ENCODE results near the gene POLK.

DNA sequence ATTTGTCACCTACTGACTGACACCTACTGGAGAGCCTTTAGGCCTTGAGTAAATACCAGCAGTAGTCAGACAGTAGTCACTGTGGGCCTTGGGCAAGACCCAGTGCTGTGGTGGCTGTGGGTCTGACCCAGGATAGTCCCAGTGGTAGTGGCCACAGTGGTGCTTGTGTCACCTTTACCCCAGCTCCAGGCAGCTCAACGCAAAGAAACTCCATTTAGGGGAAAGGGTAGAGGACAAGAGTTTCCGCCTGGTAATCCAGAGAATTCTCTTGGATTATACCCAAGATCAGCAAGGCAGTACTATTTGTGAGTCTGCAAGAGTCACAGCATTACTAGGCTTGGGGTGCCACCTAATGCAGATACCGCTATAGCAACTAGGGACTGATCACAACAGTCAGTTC, 29.2 kb upstream of the POLK start:
- TF ChIP-seq POLR2A (IDR thresholded peaks at IDR 0.05) = no peak
- TF ChIP-seq, protein P1, sequence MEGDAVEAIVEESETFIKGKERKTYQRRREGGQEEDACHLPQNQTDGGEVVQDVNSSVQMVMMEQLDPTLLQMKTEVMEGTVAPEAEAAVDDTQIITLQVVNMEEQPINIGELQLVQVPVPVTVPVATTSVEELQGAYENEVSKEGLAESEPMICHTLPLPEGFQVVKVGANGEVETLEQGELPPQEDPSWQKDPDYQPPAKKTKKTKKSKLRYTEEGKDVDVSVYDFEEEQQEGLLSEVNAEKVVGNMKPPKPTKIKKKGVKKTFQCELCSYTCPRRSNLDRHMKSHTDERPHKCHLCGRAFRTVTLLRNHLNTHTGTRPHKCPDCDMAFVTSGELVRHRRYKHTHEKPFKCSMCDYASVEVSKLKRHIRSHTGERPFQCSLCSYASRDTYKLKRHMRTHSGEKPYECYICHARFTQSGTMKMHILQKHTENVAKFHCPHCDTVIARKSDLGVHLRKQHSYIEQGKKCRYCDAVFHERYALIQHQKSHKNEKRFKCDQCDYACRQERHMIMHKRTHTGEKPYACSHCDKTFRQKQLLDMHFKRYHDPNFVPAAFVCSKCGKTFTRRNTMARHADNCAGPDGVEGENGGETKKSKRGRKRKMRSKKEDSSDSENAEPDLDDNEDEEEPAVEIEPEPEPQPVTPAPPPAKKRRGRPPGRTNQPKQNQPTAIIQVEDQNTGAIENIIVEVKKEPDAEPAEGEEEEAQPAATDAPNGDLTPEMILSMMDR (IDR thresholded peaks at IDR 0.05 in 4 of 5, conservative IDR thresholded peaks at IDR 0.05 in 1 of 5) = no peak

Data from gastrocnemius medialis (tissue), 4 donors.